Mucosa of descending colon (tissue), 3 donors: ENCODE measurements around the gene HDGFL3. TPM values are rescaled to one million over a fixed set of nuclear protein-coding genes. Genes with fewer than 3 reads are reported as not detected.
"Not testable (repeated sequence)": the region's sequence is repeated elsewhere in the genome, so short reads cannot be mapped to it uniquely, and the experiment has no call there.

ENCODE experiments used
- ATAC-seq: fragments of 200-7000 bp; cut with Tn5 transposase; one replicate; pipeline ENCODE4 v1.9.1; 2020; ENCODE audit warnings: mild to moderate bottlenecking, moderate library complexity
- DNase-seq, 3 donors: peaks; one replicate each; pipeline ENCODE4 v3.0.0-alpha.2; 2020
- H3K36me3 ChIP-seq: fragments of 200-600 bp; one replicate; pipeline ENCODE4 v1.8.0; 2021; ENCODE audit warnings: low read depth, mild to moderate bottlenecking
- H3K4me1 ChIP-seq: fragments of 200-600 bp; one replicate; pipeline ENCODE4 v1.8.0; 2021; ENCODE audit warnings: low read depth, mild to moderate bottlenecking
- H3K4me3 ChIP-seq: fragments of 200-600 bp; one replicate; pipeline ENCODE4 v1.8.0; 2021; ENCODE audit warnings: mild to moderate bottlenecking
- H3K9me3 ChIP-seq: fragments of 200-600 bp; one replicate; pipeline ENCODE4 v1.8.0; 2021; ENCODE audit warnings: mild to moderate bottlenecking
- CTCF ChIP-seq: fragments of 200-600 bp; IDR thresholded peaks from one replicate; pipeline ENCODE4 v1.8.0; 2022; ENCODE audit warnings: antibody characterized with exemption, mild to moderate bottlenecking
- intact Hi-C, 2 donors: fragments of 100-400 bp; cut with DNase I in 1 of 2; cut with micrococcal nuclease in 1 of 2; formaldehyde crosslinking; loops; one replicate each; pipeline versions ENCODE4 v1.11.0 to v1.11.1; 2022; cut with DNase I, micrococcal nuclease
- total RNA-seq, 3 donors: library from RNA; stranded (reverse); fragmentation: NEBNext Ultra II Directional in 2 of 3; extraction: Animal tissue kit (Norgen Biotek cat#: 25700) in 2 of 3; gene quantifications; one replicate each; pipeline versions ENCODE4 v1.2.1 to v1.2.4, GENCODE V29; 2021 to 2023
- donor health status: DM: no; HTN: no; CAD: no; lungs with moderate emphysema.
- donor health status: DM: no; HTN: no; CAD: no.
- donor health status: DM: no; HTN: yes; CAD: no.

The HDGFL3 gene
- total RNA-seq, 3 donors from 2014 or later, result 7.3 to 58.8 (median 14.1) TPM

- ATAC-seq (no peak), DNase-seq (peak in 1 of 3 donors; percentile 21)
- TF ChIP-seq CTCF, result no peak
- Histone ChIP-seq H3K36me3 (no peaks in the 10 kb centered on the region), H3K9me3 (no peaks in the 10 kb centered on the region), H3K4me1 (no peaks in the 10 kb centered on the region), H3K4me3 (no peak overlapping the region)
- intact Hi-C loops, result no loop called here
These were observed 107.5 kb downstream of the HDGFL3 start for GRCh38 chr15:83100097-83100646.

- intact Hi-C loops, result no loop called here
- DNase-seq, result no peak
- no peak for ATAC-seq
- no peaks in the 10 kb centered on the region for H3K9me3 ChIP-seq
- H3K4me3 ChIP-seq, result no peak overlapping the region
- no peaks in the 10 kb centered on the region for H3K36me3 ChIP-seq
- TF ChIP-seq CTCF, result no peak
- no peaks in the 10 kb centered on the region for H3K4me1 ChIP-seq
These were observed 108.3 kb downstream of the HDGFL3 start for GRCh38 chr15:83099290-83099689.

GRCh38 chr15:83098079-83098478 lies 109.5 kb downstream of the HDGFL3 start:
- intact Hi-C loops, result no loop called here
- no peak for DNase-seq
- Histone ChIP-seq H3K36me3 (no peaks in the 10 kb centered on the region), H3K9me3 (no peaks in the 10 kb centered on the region), H3K4me1 (no peaks in the 10 kb centered on the region), H3K4me3 (no peak overlapping the region)
- no peak for TF ChIP-seq CTCF
- ATAC-seq, result no peak

- intact Hi-C loops, result no loop called here
- H3K4me3 ChIP-seq, result no peak overlapping the region
- no peaks in the 10 kb centered on the region for H3K36me3 ChIP-seq
- TF ChIP-seq CTCF, result no peak
- H3K4me1 ChIP-seq, result no peaks in the 10 kb centered on the region
- ATAC-seq (no peak), DNase-seq (no peak)
- H3K9me3 ChIP-seq, result no peaks in the 10 kb centered on the region
These were observed 113.0 kb downstream of the HDGFL3 start for GRCh38 chr15:83094583-83094982.

- peak in 1 of 3 donors; percentile 50 for DNase-seq
- peak; percentile 63 for ATAC-seq
- Histone ChIP-seq H3K36me3 (no peaks in the 10 kb centered on the region), H3K4me1 (no peaks in the 10 kb centered on the region), H3K9me3 (no peaks in the 10 kb centered on the region), H3K4me3 (no peak overlapping the region)
- no peak for TF ChIP-seq CTCF
- intact Hi-C loops, result no loop called here
These were observed 115.2 kb downstream of the HDGFL3 start for GRCh38 chr15:83092309-83092976.

DNA sequence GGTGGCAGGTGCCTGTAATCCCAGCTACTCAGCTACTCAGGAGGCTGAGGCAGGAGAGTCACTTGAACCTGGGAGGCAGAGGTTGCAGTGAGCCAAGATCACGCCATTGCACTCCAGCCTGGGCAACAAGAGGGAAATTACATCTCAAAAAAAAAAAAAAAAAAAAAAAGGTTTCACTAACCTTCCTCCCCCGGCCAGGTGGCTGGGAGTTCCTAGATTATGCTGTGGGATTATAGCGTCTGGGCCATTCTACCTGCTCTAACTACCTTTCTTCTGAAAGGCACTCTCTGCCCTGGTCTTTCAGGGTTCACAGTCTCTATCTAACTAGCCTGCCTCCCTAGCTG lies 115.7 kb downstream of the HDGFL3 start:
- H3K4me3 ChIP-seq, ATAC-seq, DNase-seq, H3K36me3 ChIP-seq, intact Hi-C loops, H3K9me3 ChIP-seq, H3K4me1 ChIP-seq: not testable (repeated sequence)
